GM12801 (cell line): ENCODE measurements around the gene TACC2.

Experiments used
- TF ChIP-seq, protein P1 (sequence below): IDR thresholded peaks from one replicate; pipeline ENCODE4 v1.5.1; 2011; ENCODE audit warnings: control low read depth; ENCODE audit not compliant: insufficient read length; ENCODE audit errors: extremely low read depth

The TACC2 gene

DNA sequence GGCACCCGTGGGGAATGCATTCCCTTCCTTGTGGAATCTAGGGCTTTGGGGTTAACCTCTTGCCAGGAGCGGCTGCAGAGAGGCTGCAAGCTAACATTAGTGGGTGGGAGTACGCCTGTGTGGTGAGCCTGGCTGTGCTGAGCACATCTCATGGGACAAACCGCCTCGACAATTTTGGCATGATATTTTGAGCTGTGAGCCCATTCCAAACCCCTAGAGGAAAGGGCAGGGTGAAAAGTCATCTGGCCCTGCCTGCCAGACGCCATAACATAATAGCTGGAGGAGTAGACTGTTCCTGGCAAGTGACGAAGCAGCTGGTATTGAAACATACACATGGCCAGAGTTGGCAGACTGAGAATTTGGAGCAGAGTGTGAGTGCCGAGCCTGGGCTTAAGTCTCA, 110.0 kb downstream of the TACC2 start:
- TF ChIP-seq, protein P1, sequence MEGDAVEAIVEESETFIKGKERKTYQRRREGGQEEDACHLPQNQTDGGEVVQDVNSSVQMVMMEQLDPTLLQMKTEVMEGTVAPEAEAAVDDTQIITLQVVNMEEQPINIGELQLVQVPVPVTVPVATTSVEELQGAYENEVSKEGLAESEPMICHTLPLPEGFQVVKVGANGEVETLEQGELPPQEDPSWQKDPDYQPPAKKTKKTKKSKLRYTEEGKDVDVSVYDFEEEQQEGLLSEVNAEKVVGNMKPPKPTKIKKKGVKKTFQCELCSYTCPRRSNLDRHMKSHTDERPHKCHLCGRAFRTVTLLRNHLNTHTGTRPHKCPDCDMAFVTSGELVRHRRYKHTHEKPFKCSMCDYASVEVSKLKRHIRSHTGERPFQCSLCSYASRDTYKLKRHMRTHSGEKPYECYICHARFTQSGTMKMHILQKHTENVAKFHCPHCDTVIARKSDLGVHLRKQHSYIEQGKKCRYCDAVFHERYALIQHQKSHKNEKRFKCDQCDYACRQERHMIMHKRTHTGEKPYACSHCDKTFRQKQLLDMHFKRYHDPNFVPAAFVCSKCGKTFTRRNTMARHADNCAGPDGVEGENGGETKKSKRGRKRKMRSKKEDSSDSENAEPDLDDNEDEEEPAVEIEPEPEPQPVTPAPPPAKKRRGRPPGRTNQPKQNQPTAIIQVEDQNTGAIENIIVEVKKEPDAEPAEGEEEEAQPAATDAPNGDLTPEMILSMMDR = no peak

DNA sequence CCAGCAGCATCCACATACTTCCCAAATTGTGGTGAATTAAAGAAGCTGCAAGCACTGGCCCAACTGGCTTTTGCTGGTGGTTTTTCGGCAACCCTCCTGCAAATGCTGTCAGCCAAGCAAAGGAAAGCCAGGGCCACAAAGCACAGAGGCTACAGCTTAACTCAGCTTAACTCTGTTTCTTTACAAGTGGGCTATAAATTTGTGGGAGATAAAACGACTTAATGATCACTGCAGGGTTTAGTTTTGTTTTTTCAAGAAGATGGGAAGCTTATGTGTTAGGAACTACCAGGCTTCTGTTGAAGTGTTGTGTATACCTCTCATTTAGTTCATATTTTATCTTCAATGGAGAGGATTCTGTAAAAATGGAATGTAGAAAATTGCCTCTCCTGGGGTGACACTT, 110.6 kb downstream of the TACC2 start:
- TF ChIP-seq, protein P1 = no peak

DNA sequence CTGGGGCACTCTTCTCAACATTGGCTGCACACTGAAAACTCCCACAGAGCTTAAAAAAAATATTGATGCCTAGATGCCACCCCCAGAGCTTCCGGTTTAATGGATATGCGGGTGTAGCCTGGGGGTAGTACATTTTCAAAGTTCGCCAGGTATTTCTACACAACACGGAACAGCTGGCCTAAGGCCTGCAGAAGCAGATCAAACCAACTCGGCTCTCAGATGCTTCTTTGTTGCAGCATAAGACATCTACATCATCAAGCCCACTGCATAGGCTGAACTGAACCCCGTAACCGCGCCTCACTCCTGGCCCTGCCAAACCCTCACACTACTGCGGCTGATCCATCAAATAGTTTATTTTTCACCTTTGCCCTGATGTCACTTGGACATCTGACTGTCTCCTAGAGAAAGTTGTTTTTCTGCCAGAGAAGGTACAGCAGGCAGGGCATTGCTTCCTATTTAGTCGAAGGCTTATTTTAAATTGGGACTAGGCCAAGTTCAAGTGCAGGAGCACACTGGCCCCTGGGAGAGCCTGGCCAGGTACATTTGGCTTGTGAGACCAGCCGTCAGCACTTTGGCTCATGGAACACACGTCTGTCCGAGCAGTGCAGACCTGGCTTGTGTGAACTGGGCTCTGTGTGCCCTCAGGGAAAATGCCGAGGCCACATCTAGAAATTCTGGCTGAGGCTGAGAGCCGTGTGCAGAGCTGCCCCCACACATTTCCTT, 113.3 kb downstream of the TACC2 start:
- TF ChIP-seq, protein P1 = no peak

DNA sequence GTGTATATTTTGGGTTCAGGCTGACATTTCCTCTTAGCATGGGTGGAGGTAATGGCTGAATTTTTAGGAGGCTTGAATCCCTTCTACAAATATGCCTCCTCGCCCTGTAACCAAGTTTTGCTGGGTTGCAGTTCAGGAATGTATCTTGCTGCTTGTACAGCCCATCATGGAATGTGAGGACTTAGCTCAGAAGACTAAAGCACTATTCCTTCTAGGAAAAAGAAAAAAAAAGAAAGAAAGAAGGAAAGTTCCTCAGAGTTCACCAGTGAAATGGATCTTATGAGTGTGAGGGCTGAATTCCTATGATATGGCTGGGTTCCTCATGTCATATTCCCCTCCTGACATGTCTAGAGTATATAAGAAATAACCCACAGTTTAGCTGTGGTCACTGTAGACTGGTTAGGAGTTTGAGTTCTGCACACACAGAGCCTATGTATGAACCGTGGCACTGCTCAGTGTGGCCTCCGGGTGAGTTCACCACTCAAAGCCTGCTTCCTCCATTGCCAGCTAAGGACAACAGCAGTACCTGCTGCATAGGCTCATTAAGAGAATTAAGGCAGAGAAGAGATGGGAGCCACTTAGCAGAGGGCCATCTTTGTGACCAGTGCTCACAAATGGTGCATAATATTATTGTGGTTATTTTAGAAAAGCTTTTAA, 114.0 kb downstream of the TACC2 start:
- TF ChIP-seq, protein P1 = no peak

DNA sequence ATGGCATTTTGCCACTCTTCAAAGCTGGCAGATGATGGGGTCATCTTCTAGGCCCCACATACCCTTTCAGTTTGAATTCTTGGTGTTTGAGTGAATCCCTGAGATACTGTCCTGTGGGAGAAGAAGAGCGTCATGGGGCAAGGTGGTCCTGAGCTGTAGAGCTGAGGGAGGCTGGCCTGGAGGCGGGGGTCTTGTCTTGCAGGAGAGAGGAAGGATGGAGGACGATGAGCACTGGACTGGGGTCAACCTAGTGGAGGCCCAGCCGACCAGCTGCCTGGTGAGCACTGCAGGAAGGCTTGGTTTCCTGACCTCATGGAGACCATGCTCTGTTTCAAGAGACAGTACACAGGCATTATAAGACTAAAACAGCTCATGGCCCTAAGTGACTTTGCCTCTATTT, 114.6 kb downstream of the TACC2 start:
- TF ChIP-seq, protein P1 = no peak

DNA sequence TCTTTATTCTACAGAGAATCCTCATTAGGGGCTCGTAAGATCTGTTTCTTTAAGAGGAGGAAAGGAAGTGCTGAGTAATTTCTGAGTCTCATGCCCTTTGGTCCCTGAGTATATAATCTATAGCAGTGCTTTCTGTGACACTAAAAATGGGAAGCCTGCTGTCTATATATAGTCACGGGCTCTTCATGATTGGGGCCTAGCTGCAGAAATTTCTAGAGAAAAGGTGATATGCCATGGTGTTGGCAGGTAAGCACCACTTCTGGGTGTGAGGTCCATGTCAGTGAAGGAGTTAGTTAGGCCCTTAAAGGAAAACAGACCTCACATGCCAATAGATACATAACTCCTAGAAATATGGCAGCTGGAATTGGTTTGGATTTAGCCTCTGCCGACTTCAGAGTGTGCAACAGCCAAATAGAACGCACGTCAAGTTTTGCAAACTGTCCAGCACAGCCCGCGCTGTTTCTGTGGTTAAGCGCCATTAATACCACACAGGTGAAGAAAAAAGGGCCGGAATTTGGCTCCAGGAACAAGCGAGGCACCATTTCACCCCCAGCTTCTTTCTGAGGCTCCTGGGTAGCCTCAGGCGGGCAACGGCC, 123.2 kb downstream of the TACC2 start:
- TF ChIP-seq, protein P1 = no peak

DNA sequence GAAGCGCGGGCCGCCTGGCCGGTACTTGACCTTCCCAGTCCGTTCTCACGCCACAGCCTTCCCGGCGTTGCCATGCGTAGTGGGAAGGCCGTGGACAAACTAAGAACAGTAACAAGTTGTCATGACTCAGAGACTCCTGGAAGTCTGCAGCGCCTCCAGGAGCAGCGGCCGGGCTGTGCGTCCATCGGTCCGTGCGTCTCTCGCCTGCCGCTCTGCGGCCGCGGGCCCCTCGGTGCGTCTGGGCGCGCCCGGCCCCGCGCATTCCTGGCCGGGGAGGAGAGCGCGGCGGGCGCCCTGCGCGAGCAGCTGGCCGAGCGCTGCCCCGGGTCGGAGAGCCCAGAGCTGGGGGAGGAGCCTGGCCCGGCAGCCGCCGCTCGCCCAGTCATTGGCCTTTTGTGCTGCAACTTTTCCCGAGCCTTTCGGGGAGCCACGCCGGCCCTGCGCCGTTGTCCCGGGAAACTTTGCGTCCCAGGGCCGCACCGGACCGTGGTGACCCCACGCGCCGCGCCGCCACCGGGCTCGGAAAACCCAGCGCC, 123.7 kb downstream of the TACC2 start:
- TF ChIP-seq, protein P1 = no peak
